LNCaP clone FGC (cell line): ENCODE data around the gene MKLN1.
"Not testable (repeated sequence)": the region's sequence is repeated elsewhere in the genome, so short reads cannot be mapped to it uniquely, and the experiment has no call there.

Experiments
- DNase-seq: peaks from one replicate; pipeline ENCODE4 v3.0.0-alpha.2; 2011; ENCODE audit warnings: low read depth
- H3K4me3 ChIP-seq: 2 replicates; pipeline ENCODE4 v1.5.1; 2011; ENCODE audit warnings: mild to moderate bottlenecking, low read depth, low read length, control low read depth
- TF ChIP-seq, protein P1 (sequence below): IDR thresholded peaks from 2 replicates; pipeline ENCODE4 v1.5.1; 2012; ENCODE audit warnings: mild to moderate bottlenecking; ENCODE audit not compliant: control insufficient read depth, insufficient read depth; ENCODE audit errors: extremely low read depth

Gene MKLN1

GRCh38 chr7:131327049-131327625 is 539 bp upstream of the MKLN1 start:
- peak; percentile 50 for DNase-seq
- H3K4me3 ChIP-seq, result peak overlapping the region; percentile 96
- TF ChIP-seq, protein P1, sequence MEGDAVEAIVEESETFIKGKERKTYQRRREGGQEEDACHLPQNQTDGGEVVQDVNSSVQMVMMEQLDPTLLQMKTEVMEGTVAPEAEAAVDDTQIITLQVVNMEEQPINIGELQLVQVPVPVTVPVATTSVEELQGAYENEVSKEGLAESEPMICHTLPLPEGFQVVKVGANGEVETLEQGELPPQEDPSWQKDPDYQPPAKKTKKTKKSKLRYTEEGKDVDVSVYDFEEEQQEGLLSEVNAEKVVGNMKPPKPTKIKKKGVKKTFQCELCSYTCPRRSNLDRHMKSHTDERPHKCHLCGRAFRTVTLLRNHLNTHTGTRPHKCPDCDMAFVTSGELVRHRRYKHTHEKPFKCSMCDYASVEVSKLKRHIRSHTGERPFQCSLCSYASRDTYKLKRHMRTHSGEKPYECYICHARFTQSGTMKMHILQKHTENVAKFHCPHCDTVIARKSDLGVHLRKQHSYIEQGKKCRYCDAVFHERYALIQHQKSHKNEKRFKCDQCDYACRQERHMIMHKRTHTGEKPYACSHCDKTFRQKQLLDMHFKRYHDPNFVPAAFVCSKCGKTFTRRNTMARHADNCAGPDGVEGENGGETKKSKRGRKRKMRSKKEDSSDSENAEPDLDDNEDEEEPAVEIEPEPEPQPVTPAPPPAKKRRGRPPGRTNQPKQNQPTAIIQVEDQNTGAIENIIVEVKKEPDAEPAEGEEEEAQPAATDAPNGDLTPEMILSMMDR, result no peak

DNA sequence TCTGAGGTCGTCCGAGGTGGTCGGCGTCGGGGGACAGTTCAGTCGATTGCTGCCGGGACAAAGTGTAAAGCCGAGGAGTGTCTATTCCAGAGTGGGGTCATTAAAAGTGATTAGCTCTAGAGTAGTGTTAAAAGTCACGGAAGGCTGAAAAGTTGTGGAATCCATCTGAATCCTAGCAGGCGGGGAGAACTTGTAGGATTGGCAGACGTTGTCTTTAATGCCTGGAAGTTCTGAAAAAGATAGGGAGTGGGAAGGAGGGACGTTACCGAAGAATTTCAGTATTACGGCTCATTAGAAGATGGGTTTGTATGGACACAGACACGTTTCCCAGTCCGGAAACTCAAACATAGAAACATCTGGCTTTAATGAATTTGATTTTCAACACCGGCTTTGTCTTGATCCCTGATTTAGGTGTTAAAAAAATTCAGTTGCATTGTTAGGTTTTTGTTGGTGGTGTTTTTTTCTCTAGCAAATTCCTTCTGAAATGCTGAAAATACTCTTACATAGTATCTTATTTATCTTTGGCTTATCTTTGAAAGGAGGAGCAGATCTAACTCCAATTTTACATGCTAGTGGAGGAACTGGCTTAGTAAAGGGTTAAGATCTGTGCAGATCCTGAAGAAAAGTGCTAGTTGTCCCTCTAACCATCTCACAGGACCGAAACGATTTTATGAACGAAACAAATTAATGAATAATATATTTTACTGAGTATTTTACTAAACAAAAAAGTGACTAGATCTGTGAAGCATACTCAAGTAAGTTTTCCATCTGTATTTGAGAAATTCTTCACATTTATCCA is 900 bp downstream of the MKLN1 start:
- no peak for DNase-seq
- TF ChIP-seq, protein P1, result no peak

GRCh38 chr7:131329176-131329570 is 1.5 kb downstream of the MKLN1 start:
- no peak for DNase-seq
- TF ChIP-seq, protein P1, result no peak
- H3K4me3 ChIP-seq, result peak overlapping the region; percentile 96

More for the DNA sequence above, 900 bp downstream of the MKLN1 start:
- H3K4me3 ChIP-seq, result peak overlapping the region; percentile 96

DNA sequence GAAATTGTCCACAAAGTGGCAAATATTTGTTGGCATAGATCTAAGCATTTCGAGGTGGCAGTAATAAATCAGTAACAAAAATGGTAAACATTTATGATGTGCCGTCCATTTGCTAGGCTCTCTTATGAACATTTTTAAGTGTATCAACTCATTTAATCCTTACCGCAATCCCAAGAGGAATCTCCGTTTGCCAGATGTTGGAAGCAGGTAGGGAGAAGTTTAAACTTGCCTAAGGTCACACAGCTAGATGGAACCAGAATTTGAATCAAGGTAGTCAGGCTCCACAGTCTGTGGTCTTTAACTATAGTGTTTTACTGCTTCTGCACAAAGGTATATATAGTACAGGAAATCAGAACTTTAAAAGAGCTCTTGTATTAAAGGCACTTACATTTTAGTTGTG is 2.6 kb downstream of the MKLN1 start:
- H3K4me3 ChIP-seq, result no peak overlapping the region
- TF ChIP-seq, protein P1, result no peak
- DNase-seq, result no peak

DNA sequence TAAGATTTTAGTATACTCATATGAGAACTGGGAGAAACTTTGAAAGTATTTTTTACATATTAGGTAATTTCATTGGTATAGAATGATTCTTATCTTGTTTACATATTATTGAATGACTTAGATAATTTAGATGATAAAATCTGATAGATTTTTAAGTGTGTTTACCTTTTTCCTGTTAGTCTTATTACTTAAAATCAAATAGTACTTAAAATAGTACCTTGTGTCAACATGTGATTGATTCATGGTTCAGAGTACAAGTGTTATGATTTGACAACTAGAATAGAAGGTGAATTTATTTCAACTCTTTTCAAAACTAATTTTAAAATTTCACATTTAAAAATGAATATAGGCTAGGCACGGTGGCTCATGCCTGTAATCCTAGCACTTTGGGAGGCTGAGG is 4.1 kb downstream of the MKLN1 start:
- DNase-seq, result no peak
- TF ChIP-seq, protein P1, result no peak
- no peak overlapping the region for H3K4me3 ChIP-seq

DNA sequence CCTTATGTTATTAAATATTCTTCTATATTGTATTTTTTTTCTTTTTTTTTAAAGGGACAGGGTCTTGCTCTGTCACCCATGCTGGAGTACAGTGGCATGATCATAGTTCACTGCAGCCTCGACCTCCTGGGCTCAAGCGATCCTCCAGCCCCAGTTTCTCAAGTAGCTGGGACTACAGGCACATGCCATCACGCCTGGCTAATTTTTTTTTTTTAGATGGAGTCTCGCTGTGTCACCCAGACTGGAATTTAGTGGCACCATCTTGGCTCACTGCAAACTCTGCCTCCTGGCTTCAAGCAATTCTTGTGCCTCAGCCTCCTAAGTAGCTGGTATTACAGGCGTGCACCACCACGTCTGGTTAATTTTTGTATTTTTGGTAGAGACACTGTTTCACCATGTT is 5.1 kb downstream of the MKLN1 start:
- H3K4me3 ChIP-seq, DNase-seq: not testable (repeated sequence)

DNA sequence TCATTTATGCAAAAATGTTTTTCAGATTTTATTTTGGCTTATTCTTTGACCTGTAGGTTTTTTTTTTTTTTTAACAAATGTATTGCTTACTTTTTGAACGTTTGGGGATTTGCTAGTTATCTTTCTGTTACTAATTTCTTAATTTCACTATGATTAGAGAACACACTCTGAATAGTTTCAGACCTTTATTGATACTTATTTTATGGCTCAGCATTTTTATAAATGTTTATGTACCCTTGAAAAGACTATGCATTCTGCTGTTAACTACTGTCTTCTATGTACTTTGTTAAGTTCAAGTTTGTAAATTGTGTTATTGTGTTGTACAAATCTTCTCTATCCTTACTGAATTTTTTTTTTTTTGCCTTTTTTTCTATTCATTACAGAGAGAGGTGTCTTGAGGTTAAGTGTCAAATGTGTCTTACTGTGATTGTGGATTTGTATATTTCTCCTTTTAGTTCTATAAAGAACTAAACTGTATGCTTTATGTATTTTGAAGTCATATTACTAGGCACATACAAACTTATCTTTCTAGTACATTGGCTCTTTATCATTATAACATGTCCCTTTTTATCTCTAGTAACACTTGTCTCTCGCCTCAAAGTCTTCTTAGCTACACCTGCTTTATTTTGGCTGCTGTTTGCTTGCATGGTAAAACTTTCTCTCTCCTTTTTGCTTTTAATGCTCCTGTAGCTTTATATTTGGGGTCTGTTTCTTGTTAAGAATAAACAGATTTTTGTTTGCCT is 8.1 kb downstream of the MKLN1 start:
- no peak overlapping the region for H3K4me3 ChIP-seq
- no peak for DNase-seq
- TF ChIP-seq, protein P1, result no peak
